ENCODE measurements around the gene PTPRN2. TPM values are rescaled to one million over a fixed set of nuclear protein-coding genes. Genes with fewer than 3 reads are reported as not detected.

Gene PTPRN2
- total RNA-seq, 1 experiment from 2014 or later = 2.1 TPM

GRCh38 chr7:157603716-157604115, 983.9 kb downstream of the PTPRN2 start:
- Histone ChIP-seq H3K9me2 (ENCODE audit: insufficient read depth) (no peaks in the 10 kb centered on the region), H3K4me1 (ENCODE audit: control insufficient read depth in 1 of 2, insufficient read depth in 2 of 2, low read length in 2 of 2) (no peaks in the 10 kb centered on the region), H3K27me3 (ENCODE audit: insufficient read depth, low read length) (no peaks in the 10 kb centered on the region), H2AFZ (ENCODE audit: low read depth, low read length, poor library complexity, severe bottlenecking) (no peak overlapping the region), H3K4me2 (ENCODE audit: low read length) (no peak overlapping the region), H3K79me2 (ENCODE audit: insufficient read depth, low read length) (no peaks in the 10 kb centered on the region), H3K36me3 (ENCODE audit: control insufficient read depth in 1 of 2, insufficient read depth in 2 of 2, low read length in 2 of 2) (no peaks in the 10 kb centered on the region), H4K20me1 (ENCODE audit: insufficient read depth) (no peaks in the 10 kb centered on the region), H3K27ac (ENCODE audit: low read depth, low read length) (no peak overlapping the region), H3K9ac (ENCODE audit: low read length) (no peak overlapping the region), H3K9me3 (ENCODE audit: control insufficient read depth in 1 of 2, insufficient read depth in 1 of 2, low read depth in 1 of 2, low read length in 2 of 2) (no peaks in the 10 kb centered on the region), H3K4me3 (replicated peaks in 1 of 2; ENCODE audit: low read depth in 1 of 2, low read length in 2 of 2) (no peak overlapping the region)
- TF ChIP-seq FOSL1 (IDR thresholded peaks at IDR 0.05; ENCODE audit: low read depth) (no peak), POLR2AphosphoS5 (IDR thresholded peaks at IDR 0.05; ENCODE audit: low read depth, low read length) (no peak), ZBTB33 (IDR thresholded peaks at IDR 0.05; ENCODE audit: extremely low read depth, insufficient replicate concordance, low read length) (no peak), YY1 (IDR thresholded peaks at IDR 0.05; ENCODE audit: extremely low read depth, insufficient replicate concordance, low read depth, low read length) (no peak), MAX (IDR thresholded peaks at IDR 0.05) (no peak), EZH2 (IDR thresholded peaks at IDR 0.05) (no peak)
- DNase-seq (ENCODE audit: low read depth, low spot score) = no peak
- no peak for ATAC-seq
- no TSS peak for BruUV-seq (replicated peaks)
- ChIA-PET CTCF (no interaction called here), POLR2A (no interaction called here), RAD21 (ENCODE audit: low non-redundant PET in 1 of 2, low total read pairs in 2 of 2, uncharacterized antibody in 2 of 2, unreplicated experiment in 2 of 2) (no interaction called here)
- intact Hi-C loops (cut with micrococcal nuclease) = no loop called here

GRCh38 chr7:157603005-157603404, 984.6 kb downstream of the PTPRN2 start:
- ATAC-seq = no peak
- Histone ChIP-seq H3K9ac (ENCODE audit: low read length) (no peak overlapping the region), H3K4me2 (ENCODE audit: low read length) (no peak overlapping the region), H2AFZ (ENCODE audit: low read depth, low read length, poor library complexity, severe bottlenecking) (no peak overlapping the region), H3K27me3 (ENCODE audit: insufficient read depth, low read length) (no peaks in the 10 kb centered on the region), H3K79me2 (ENCODE audit: insufficient read depth, low read length) (no peaks in the 10 kb centered on the region), H3K4me1 (ENCODE audit: control insufficient read depth in 1 of 2, insufficient read depth in 2 of 2, low read length in 2 of 2) (no peaks in the 10 kb centered on the region), H3K9me2 (ENCODE audit: insufficient read depth) (no peaks in the 10 kb centered on the region), H3K36me3 (ENCODE audit: control insufficient read depth in 1 of 2, insufficient read depth in 2 of 2, low read length in 2 of 2) (no peaks in the 10 kb centered on the region), H3K9me3 (ENCODE audit: control insufficient read depth in 1 of 2, insufficient read depth in 1 of 2, low read depth in 1 of 2, low read length in 2 of 2) (no peaks in the 10 kb centered on the region), H4K20me1 (ENCODE audit: insufficient read depth) (no peaks in the 10 kb centered on the region), H3K27ac (ENCODE audit: low read depth, low read length) (no peak overlapping the region), H3K4me3 (replicated peaks in 1 of 2; ENCODE audit: low read depth in 1 of 2, low read length in 2 of 2) (no peak overlapping the region)
- DNase-seq (ENCODE audit: low read depth, low spot score) = no peak
- RAD21 ChIA-PET (ENCODE audit: low non-redundant PET in 1 of 2, low total read pairs in 2 of 2, uncharacterized antibody in 2 of 2, unreplicated experiment in 2 of 2) = no interaction called here
- intact Hi-C loops (cut with micrococcal nuclease) = no loop called here
- POLR2A ChIA-PET = no interaction called here
- CTCF ChIA-PET = no interaction called here
- BruUV-seq (replicated peaks) = no TSS peak
- TF ChIP-seq TCF7L2 (IDR thresholded peaks at IDR 0.05; ENCODE audit: borderline replicate concordance, extremely low read depth, insufficient read depth, insufficient read length) (no peak), MAX (IDR thresholded peaks at IDR 0.05) (no peak)
